Esophagus muscularis mucosa (tissue), 3 donors: ENCODE data around the gene RABEP2.

ENCODE experiments used
- POLR2A ChIP-seq: fragments of 450-650 bp; IDR thresholded peaks from one replicate; pipeline ENCODE4 v1.6.1; 2017; ENCODE audit warnings: antibody characterized with exemption, moderate library complexity, mild to moderate bottlenecking, low read depth
- TF ChIP-seq, protein P1 (sequence below), 3 experiments: fragments of 200-600 bp in 2 of 3; fragments of 450-650 bp in 1 of 3; sonication (generic) in 2 of 3; IDR thresholded peaks; one replicate each; pipeline ENCODE4 v1.5.1; 2017 to 2019; ENCODE audit warnings: antibody characterized with exemption in 3 of 3, mild to moderate bottlenecking in 2 of 3, moderate library complexity in 1 of 3

DNA sequence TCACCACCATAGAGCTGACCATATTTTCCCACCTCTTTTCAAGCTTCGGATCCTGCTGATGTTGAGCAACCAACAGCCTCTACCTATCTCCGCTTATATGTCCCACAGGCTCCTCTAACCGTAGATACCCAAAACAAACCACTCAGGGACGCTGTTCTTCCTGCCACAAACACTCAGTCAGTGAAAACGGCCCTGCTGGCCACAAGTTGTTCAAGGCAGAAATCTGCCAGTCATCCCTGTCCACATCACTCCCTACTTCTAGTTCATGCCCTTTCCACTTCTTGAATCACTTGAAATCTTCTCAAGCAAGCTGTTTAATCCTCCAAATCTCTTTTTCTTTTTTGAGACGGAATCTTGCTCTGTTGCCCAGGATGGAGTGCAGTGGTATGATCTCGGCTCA, 7.9 kb downstream of the RABEP2 start:
- no peak for TF ChIP-seq POLR2A
- TF ChIP-seq, protein P1, sequence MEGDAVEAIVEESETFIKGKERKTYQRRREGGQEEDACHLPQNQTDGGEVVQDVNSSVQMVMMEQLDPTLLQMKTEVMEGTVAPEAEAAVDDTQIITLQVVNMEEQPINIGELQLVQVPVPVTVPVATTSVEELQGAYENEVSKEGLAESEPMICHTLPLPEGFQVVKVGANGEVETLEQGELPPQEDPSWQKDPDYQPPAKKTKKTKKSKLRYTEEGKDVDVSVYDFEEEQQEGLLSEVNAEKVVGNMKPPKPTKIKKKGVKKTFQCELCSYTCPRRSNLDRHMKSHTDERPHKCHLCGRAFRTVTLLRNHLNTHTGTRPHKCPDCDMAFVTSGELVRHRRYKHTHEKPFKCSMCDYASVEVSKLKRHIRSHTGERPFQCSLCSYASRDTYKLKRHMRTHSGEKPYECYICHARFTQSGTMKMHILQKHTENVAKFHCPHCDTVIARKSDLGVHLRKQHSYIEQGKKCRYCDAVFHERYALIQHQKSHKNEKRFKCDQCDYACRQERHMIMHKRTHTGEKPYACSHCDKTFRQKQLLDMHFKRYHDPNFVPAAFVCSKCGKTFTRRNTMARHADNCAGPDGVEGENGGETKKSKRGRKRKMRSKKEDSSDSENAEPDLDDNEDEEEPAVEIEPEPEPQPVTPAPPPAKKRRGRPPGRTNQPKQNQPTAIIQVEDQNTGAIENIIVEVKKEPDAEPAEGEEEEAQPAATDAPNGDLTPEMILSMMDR (IDR thresholded peaks at IDR 0.05): no peak
